HG02571 (cell line): ENCODE data around the gene KCNMA1.

Source experiments
- ATAC-seq: cut with Tn5 transposase; IDR thresholded peaks from one replicate; pipeline ENCODE4 v1.9.1; 2021; ENCODE audit warnings: mild to moderate bottlenecking, moderate library complexity; ENCODE audit not compliant: unreplicated experiment

The KCNMA1 gene

GRCh38 chr10:77233466-77233865, 404.1 kb downstream of the KCNMA1 start:
- no peak for ATAC-seq

DNA sequence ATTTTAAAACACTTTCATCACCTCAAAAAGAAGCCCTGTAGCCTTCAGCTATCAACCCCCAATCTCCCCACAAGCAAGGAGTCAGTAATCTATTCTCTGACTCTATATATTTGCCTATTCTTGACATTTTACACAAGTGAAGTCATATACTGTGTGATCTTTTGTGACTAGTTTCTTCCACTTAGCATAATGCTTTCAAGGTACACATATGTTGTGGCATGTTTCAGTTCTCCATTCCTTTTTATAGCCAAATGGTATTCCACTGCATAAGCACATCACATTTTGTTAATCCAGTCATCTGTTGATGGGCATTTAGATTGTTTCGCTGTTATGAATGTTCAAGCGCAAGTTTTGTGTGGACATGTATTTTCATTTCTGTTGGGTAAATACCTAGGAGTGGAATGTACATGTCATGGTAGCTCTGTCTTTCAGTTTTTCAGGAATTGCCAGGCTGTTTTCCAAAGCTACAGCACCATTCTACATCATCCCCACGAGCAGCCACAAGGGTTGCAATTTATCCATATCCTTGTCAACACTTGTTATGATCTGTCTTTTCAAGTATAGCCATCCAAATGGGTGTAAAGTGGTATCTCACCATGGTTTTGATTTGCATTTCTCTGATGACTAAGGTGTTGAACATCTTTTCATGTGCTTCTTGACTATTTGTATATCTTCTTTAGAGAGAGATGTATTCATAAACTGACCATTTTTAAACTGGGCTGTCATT, 405.6 kb downstream of the KCNMA1 start:
- no peak for ATAC-seq

DNA sequence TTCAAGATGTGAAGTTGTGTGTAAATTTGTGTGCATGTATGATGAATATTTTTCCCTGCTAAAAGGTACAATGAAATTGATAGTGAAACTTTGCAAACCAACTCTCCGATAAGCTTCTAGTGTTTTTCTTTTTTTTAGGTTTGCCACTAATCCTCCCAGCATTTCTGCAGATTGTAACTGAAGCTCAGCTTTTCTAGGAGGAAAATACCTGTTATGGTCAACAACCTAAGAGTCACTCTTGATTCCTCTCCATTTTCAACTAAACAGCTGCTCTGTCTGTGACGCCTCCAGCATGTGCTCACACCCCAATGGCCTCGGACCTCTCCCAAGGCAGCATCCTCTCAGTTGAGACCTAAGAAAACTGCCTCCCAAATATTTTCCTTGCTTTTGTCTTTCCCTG, 406.2 kb downstream of the KCNMA1 start:
- no peak for ATAC-seq

- ATAC-seq: no peak
Measured at GRCh38 chr10:77230194-77230593, 407.4 kb downstream of the KCNMA1 start.

DNA sequence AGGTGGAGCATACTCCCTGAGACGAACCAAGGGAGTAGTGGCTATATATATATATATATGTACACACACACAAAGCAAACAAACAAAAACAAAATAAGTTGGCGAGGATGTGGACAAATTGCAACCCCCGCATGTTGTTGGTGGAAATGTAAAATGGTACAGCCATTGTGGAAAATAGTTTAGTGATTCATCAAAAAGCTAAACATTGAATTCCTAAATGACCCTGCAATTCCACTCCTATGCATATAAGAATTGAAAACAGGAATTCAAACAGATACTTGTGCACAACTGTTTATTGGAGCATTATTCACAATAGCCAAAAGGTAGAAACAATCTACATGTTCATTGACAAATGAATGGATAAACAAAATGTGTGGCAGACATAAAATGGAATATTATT, 407.9 kb downstream of the KCNMA1 start:
- no peak for ATAC-seq

- no peak for ATAC-seq
Measured at GRCh38 chr10:77228559-77228958, 409.0 kb downstream of the KCNMA1 start.

- no peak for ATAC-seq
Measured at GRCh38 chr10:77226853-77227565, 410.6 kb downstream of the KCNMA1 start.

DNA sequence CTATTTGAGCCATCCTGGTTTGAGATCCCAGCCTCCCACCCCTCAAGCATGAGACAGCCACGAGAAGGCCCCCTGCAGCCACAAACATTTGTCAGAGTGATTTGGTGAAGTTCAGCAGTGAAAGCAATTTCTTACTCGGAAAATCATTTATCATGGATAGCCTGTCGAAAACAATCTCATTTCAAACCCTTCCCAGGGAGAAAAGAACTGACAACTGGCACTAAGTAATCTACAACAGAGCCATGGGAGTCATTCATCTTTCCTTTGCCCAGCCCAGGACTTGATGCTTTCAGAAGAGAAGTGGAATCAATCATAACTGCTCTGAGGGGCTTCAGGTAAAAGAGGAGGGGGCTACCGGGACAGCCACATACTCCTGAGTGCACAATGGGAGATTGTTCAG, 411.2 kb downstream of the KCNMA1 start:
- ATAC-seq: no peak

GRCh38 chr10:77226020-77226419, 411.6 kb downstream of the KCNMA1 start:
- ATAC-seq: no peak

GRCh38 chr10:77223526-77224460, 413.8 kb downstream of the KCNMA1 start:
- ATAC-seq: no peak

DNA sequence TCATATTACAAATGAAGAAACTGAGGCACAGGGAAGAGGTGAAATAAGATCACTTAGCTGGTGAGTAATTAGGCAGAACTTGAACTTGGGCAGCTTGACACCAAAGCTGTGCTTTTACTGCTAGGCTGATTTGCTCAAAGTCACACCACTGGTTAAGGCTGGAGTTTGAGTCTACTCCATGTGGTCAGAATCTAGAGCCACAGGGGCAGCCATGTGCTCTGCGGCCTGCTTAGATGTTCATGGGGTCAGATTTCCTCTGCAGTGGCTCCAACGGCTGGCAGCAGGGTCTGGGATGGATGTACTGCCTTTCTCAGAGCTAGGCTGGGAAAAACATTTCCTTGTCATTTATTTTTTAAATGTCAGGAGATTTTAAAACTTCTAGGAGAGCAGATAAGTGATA, 417.5 kb downstream of the KCNMA1 start:
- no peak for ATAC-seq

GRCh38 chr10:77219046-77219445, 418.6 kb downstream of the KCNMA1 start:
- ATAC-seq: no peak

- ATAC-seq: no peak
Measured at GRCh38 chr10:77214799-77215198, 422.8 kb downstream of the KCNMA1 start.

DNA sequence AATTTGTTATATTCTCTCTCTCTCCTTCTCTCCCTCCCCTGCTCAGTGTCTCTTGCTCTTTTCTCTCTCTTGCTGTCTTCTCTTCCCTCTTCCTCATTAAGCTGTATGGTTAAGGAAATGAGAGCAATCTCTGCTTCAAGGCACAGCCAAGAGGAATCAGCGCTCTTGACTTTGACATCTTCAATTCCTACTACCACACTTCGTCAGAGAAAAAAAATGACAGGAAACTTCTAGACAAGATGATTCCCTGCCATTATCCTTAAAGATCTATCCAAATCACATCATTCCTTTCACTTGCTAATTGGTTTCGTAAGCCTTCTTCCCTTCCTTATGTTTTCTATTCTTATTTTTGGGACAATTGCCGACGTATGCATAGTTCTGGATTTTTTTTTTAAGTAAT, 425.0 kb downstream of the KCNMA1 start:
- ATAC-seq: no peak

- no peak for ATAC-seq
Measured at GRCh38 chr10:77210645-77211044, 427.0 kb downstream of the KCNMA1 start.

GRCh38 chr10:77208684-77209256, 428.8 kb downstream of the KCNMA1 start:
- no peak for ATAC-seq

DNA sequence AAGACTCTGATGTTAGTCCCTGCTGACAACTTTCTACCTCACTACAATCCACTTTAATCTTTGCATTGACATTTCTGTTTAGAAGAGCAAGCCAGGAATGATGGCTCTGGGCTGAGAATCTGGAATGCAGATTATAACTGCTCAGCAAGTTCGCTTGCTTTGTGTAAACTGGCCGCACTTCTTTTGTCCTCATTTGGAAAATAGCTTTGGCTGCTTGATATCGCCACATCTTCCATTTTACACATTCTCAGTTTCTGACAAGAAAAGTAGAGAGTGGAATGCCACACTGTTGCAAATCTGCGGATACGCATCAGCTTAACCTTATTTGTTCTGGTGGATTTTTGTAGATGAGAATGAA, 429.8 kb downstream of the KCNMA1 start:
- ATAC-seq: no peak

DNA sequence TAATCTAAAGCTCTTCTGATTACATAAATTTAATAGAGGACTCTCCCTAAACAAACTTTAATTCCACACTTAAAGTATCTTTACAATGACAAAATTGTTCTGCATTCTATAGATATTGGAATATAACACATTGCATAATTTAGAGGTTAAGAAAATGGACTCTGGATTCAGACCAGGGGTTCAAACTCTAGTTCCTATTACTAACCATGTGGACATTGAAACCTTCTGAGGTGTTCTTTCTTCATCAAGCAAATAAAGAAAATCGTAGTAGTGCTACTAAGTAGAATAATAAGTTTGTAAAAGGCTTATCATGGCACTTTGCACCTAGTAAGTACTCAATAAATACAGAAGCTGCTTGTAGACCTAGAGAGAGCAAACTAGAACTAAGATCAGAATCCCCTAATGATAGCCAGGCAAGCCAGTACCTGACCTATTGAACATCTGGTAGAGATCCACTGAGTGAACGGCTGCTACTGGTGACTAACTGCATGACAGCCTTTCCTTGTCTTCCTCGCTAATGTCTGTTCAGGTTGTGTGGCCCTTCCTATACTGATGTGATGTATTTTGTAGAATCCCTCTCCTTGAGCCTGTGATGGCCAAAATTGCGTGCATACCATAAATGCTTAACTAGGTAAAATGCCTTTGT, 430.3 kb downstream of the KCNMA1 start:
- ATAC-seq: no peak

- ATAC-seq: no peak
Measured at GRCh38 chr10:77205135-77205534, 432.5 kb downstream of the KCNMA1 start.

GRCh38 chr10:77204171-77204570, 433.4 kb downstream of the KCNMA1 start:
- no peak for ATAC-seq

- ATAC-seq: no peak
Measured at GRCh38 chr10:77202857-77203256, 434.8 kb downstream of the KCNMA1 start.
